KOPT-K1 (cell line): ENCODE data around the gene TM4SF1.

ENCODE experiments used
- H3K27ac ChIP-seq: fragments of 200-600 bp; sonication (generic); 2 replicates; pipeline ENCODE4 v1.5.1; 2016; ENCODE audit warnings: antibody characterized with exemption, mild to moderate bottlenecking, low read depth, low read length; ENCODE audit not compliant: poor library complexity, severe bottlenecking
- H3K36me3 ChIP-seq: fragments of 200-600 bp; sonication (generic); 2 replicates; pipeline ENCODE4 v1.5.1; 2017; ENCODE audit warnings: antibody characterized with exemption, mild to moderate bottlenecking, low read length, moderate library complexity; ENCODE audit not compliant: insufficient read depth
- H3K9me3 ChIP-seq: fragments of 200-600 bp; sonication (generic); 2 replicates; pipeline ENCODE4 v1.5.1; 2017; ENCODE audit warnings: antibody characterized with exemption, low read length, mild to moderate bottlenecking; ENCODE audit not compliant: insufficient read depth, poor library complexity, severe bottlenecking

Gene TM4SF1

GRCh38 chr3:149401926-149402310 is 24.5 kb upstream of the TM4SF1 start:
- Histone ChIP-seq H3K27ac (no peak overlapping the region), H3K9me3 (no peaks in the 10 kb centered on the region), H3K36me3 (no peaks in the 10 kb centered on the region)

- H3K9me3 ChIP-seq = no peaks in the 10 kb centered on the region
- no peak overlapping the region for H3K27ac ChIP-seq
- H3K36me3 ChIP-seq = no peaks in the 10 kb centered on the region
These were observed 23.9 kb upstream of the TM4SF1 start for GRCh38 chr3:149401212-149401925.

GRCh38 chr3:149400645-149401044 is 23.2 kb upstream of the TM4SF1 start:
- Histone ChIP-seq H3K9me3 (no peaks in the 10 kb centered on the region), H3K27ac (no peak overlapping the region), H3K36me3 (no peaks in the 10 kb centered on the region)

- Histone ChIP-seq H3K9me3 (no peaks in the 10 kb centered on the region), H3K27ac (no peak overlapping the region), H3K36me3 (no peaks in the 10 kb centered on the region)
These were observed 20.8 kb upstream of the TM4SF1 start for GRCh38 chr3:149398296-149398695.

GRCh38 chr3:149397528-149397927 is 20.1 kb upstream of the TM4SF1 start:
- H3K36me3 ChIP-seq = no peaks in the 10 kb centered on the region
- no peaks in the 10 kb centered on the region for H3K9me3 ChIP-seq
- no peak overlapping the region for H3K27ac ChIP-seq

GRCh38 chr3:149396476-149396875 is 19.0 kb upstream of the TM4SF1 start:
- H3K9me3 ChIP-seq = no peaks in the 10 kb centered on the region
- no peaks in the 10 kb centered on the region for H3K36me3 ChIP-seq
- no peak overlapping the region for H3K27ac ChIP-seq

GRCh38 chr3:149395107-149396089 is 17.9 kb upstream of the TM4SF1 start:
- Histone ChIP-seq H3K9me3 (no peaks in the 10 kb centered on the region), H3K36me3 (no peaks in the 10 kb centered on the region), H3K27ac (no peak overlapping the region)

- H3K9me3 ChIP-seq = no peaks in the 10 kb centered on the region
- H3K36me3 ChIP-seq = no peaks in the 10 kb centered on the region
- no peak overlapping the region for H3K27ac ChIP-seq
These were observed 16.1 kb upstream of the TM4SF1 start for GRCh38 chr3:149393345-149394160.

- Histone ChIP-seq H3K36me3 (no peaks in the 10 kb centered on the region), H3K27ac (no peak overlapping the region), H3K9me3 (no peaks in the 10 kb centered on the region)
These were observed 14.5 kb upstream of the TM4SF1 start for GRCh38 chr3:149391960-149392359.

- Histone ChIP-seq H3K9me3 (no peaks in the 10 kb centered on the region), H3K27ac (no peak overlapping the region), H3K36me3 (no peaks in the 10 kb centered on the region)
These were observed 13.3 kb upstream of the TM4SF1 start for GRCh38 chr3:149390772-149391212.

- H3K36me3 ChIP-seq = no peaks in the 10 kb centered on the region
- no peaks in the 10 kb centered on the region for H3K9me3 ChIP-seq
- no peak overlapping the region for H3K27ac ChIP-seq
These were observed 12.8 kb upstream of the TM4SF1 start for GRCh38 chr3:149390294-149390693.

GRCh38 chr3:149388531-149389417 is 11.3 kb upstream of the TM4SF1 start:
- Histone ChIP-seq H3K9me3 (no peaks in the 10 kb centered on the region), H3K27ac (no peak overlapping the region), H3K36me3 (no peaks in the 10 kb centered on the region)

- H3K9me3 ChIP-seq = no peaks in the 10 kb centered on the region
These were observed 10.6 kb upstream of the TM4SF1 start for GRCh38 chr3:149388001-149388440.

GRCh38 chr3:149386299-149386606 is 8.8 kb upstream of the TM4SF1 start:
- H3K27ac ChIP-seq = no peak overlapping the region
- no peaks in the 10 kb centered on the region for H3K36me3 ChIP-seq
- H3K9me3 ChIP-seq = no peaks in the 10 kb centered on the region

More at GRCh38 chr3:149388001-149388440, 10.6 kb upstream of the TM4SF1 start:
- Histone ChIP-seq H3K36me3 (no peaks in the 10 kb centered on the region), H3K27ac (no peak overlapping the region)
